Epithelial cell of esophagus (primary cell): ENCODE results near the gene ASB18.
"Not testable (repeated sequence)": the region's sequence is repeated elsewhere in the genome, so short reads cannot be mapped to it uniquely, and the experiment has no call there.

ENCODE experiments used
- DNase-seq: peaks from one replicate; pipeline ENCODE4 v3.0.0; 2010; ENCODE audit warnings: low read depth
- H3K4me3 ChIP-seq: 2 replicates; pipeline ENCODE4 v1.5.1; 2011; ENCODE audit warnings: mild to moderate bottlenecking, low read length, control low read depth
- CTCF ChIP-seq: IDR thresholded peaks from 2 replicates; pipeline ENCODE4 v1.5.1; 2011; ENCODE audit warnings: low read depth, mild to moderate bottlenecking, low read length, control low read depth, inconsistent platforms; ENCODE audit not compliant: insufficient read depth; ENCODE audit errors: missing control alignments

Gene ASB18

GRCh38 chr2:236286873-236287545 lies 22.8 kb upstream of the ASB18 start:
- no peak for TF ChIP-seq CTCF
- peak; percentile 56 for DNase-seq
- no peak overlapping the region for H3K4me3 ChIP-seq

GRCh38 chr2:236284208-236284607 lies 20.0 kb upstream of the ASB18 start:
- no peak for DNase-seq
- H3K4me3 ChIP-seq, result no peak overlapping the region
- no peak for TF ChIP-seq CTCF

GRCh38 chr2:236282406-236282805 lies 18.2 kb upstream of the ASB18 start:
- no peak for TF ChIP-seq CTCF
- DNase-seq, result no peak
- H3K4me3 ChIP-seq, result no peak overlapping the region

- no peak for TF ChIP-seq CTCF
- DNase-seq, result no peak
- no peak overlapping the region for H3K4me3 ChIP-seq
These were observed 17.2 kb upstream of the ASB18 start for GRCh38 chr2:236281423-236281822.

GRCh38 chr2:236273126-236273525 lies 8.9 kb upstream of the ASB18 start:
- no peak overlapping the region for H3K4me3 ChIP-seq
- TF ChIP-seq CTCF, result no peak
- peak; percentile 8 for DNase-seq

- no peak overlapping the region for H3K4me3 ChIP-seq
- no peak for DNase-seq
- no peak for TF ChIP-seq CTCF
These were observed 7.6 kb upstream of the ASB18 start for GRCh38 chr2:236271851-236272250.

- not testable (repeated sequence) for H3K4me3 ChIP-seq, DNase-seq
These were observed 5.7 kb upstream of the ASB18 start for GRCh38 chr2:236269876-236270275.
